Ovary (tissue), 3 donors: ENCODE results near the gene TOM1L2.

Experiments
- CTCF ChIP-seq, 3 donors: fragments of 450-650 bp in 2 of 3; fragments of 200-600 bp in 1 of 3; IDR thresholded peaks; one replicate each; pipeline versions ENCODE4 v1.5.1 to v1.8.0; 2016 to 2022; ENCODE audit warnings: antibody characterized with exemption in 3 of 3, mild to moderate bottlenecking in 1 of 3
- POLR2A ChIP-seq: fragments of 450-650 bp; IDR thresholded peaks from one replicate; pipeline ENCODE4 v1.6.1; 2017; ENCODE audit warnings: antibody characterized with exemption, mild to moderate bottlenecking, moderate library complexity
- donor health status: DM: no; HTN: no; CAD: no.

GRCh38 chr17:17957584-17957916 is 14.7 kb downstream of the TOM1L2 start:
- TF ChIP-seq POLR2A (no peak), CTCF (IDR thresholded peaks at IDR 0.05) (no peak)
